Neuronal stem cell (in vitro differentiated cells): ENCODE measurements around the gene TMCC2.

ENCODE experiments used
- DNase-seq: peaks from one replicate; pipeline ENCODE4 v3.0.0-alpha.2; 2013; ENCODE audit warnings: low spot score
- H2AFZ ChIP-seq: one replicate; pipeline ENCODE4 v1.6.1; 2013; ENCODE audit warnings: mild to moderate bottlenecking, low read length, inconsistent platforms
- H2AK5ac ChIP-seq: 2 replicates; pipeline ENCODE4 v1.6.1; 2013; ENCODE audit warnings: low read depth, mild to moderate bottlenecking, inconsistent platforms, low read length, moderate library complexity, mixed read lengths
- H2BK120ac ChIP-seq: 2 replicates; pipeline ENCODE4 v1.6.1; 2013; ENCODE audit warnings: low read depth, mild to moderate bottlenecking, inconsistent platforms, low read length, moderate library complexity, mixed read lengths
- H2BK12ac ChIP-seq: one replicate; pipeline ENCODE4 v1.6.1; 2013; ENCODE audit warnings: low read length, inconsistent platforms
- H2BK15ac ChIP-seq: 2 replicates; pipeline ENCODE4 v1.6.1; 2013; ENCODE audit warnings: mild to moderate bottlenecking, low read length, inconsistent platforms, mixed read lengths
- H2BK5ac ChIP-seq: one replicate; pipeline ENCODE4 v1.6.1; 2013; ENCODE audit warnings: inconsistent platforms, mild to moderate bottlenecking, low read length, moderate library complexity
- H3K14ac ChIP-seq: one replicate; pipeline ENCODE4 v1.6.1; 2013; ENCODE audit warnings: low read length, inconsistent platforms
- H3K18ac ChIP-seq: 2 replicates; pipeline ENCODE4 v1.6.1; 2013; ENCODE audit warnings: low read length, inconsistent platforms
- H3K23ac ChIP-seq: 2 replicates; pipeline ENCODE4 v1.6.1; 2013; ENCODE audit warnings: low read depth, mild to moderate bottlenecking, mixed read lengths, low read length, inconsistent platforms; ENCODE audit not compliant: poor library complexity
- H3K27ac ChIP-seq: replicated peaks from 3 replicates; pipeline ENCODE4 v1.5.1; 2013; ENCODE audit warnings: low read length, inconsistent platforms
- H3K27me3 ChIP-seq, 3 experiments: 2 replicates each; pipeline ENCODE4 v1.6.1; 2013; ENCODE audit warnings: low read length in 3 of 3, mild to moderate bottlenecking in 2 of 3, inconsistent platforms in 1 of 3, low read depth in 1 of 3, mixed read lengths in 1 of 3, moderate library complexity in 1 of 3; ENCODE audit not compliant: control insufficient read depth in 3 of 3, insufficient read depth in 3 of 3
- H3K36me3 ChIP-seq, 2 donors: replicated peaks in 1 of 2; 2 replicates each; pipeline ENCODE4 v1.6.1; 2013; ENCODE audit warnings: low read length in 2 of 2; ENCODE audit not compliant: control insufficient read depth in 2 of 2, insufficient read depth in 2 of 2
- H3K4ac ChIP-seq: 2 replicates; pipeline ENCODE4 v1.6.1; 2013; ENCODE audit warnings: inconsistent platforms, mild to moderate bottlenecking, low read length, moderate library complexity
- H3K4me1 ChIP-seq, 2 donors: 1 replicate in 1 of 2; 2 replicates in 1 of 2; pipeline ENCODE4 v1.6.1; 2013; ENCODE audit warnings: low read length in 2 of 2, low read depth in 1 of 2; ENCODE audit not compliant: control insufficient read depth in 2 of 2, insufficient read depth in 1 of 2
- H3K4me2 ChIP-seq: one replicate; pipeline ENCODE4 v1.6.1; 2013; ENCODE audit warnings: mild to moderate bottlenecking, low read length, inconsistent platforms; ENCODE audit not compliant: insufficient read depth, poor library complexity, severe bottlenecking
- H3K4me3 ChIP-seq, 2 donors: 2 replicates each; pipeline ENCODE4 v1.5.1; 2013; ENCODE audit warnings: low read length in 2 of 2, mild to moderate bottlenecking in 2 of 2, inconsistent platforms in 1 of 2, moderate library complexity in 1 of 2
- H3K79me1 ChIP-seq: one replicate; pipeline ENCODE4 v1.6.1; 2013; ENCODE audit warnings: low read depth, mild to moderate bottlenecking, inconsistent platforms, low read length, moderate library complexity
- H3K9ac ChIP-seq: one replicate; pipeline ENCODE4 v1.6.1; 2013; ENCODE audit warnings: mild to moderate bottlenecking, low read depth, low read length, inconsistent platforms; ENCODE audit not compliant: poor library complexity
- H3K9me3 ChIP-seq, 2 donors: replicated peaks in 1 of 2; 2 replicates each; pipeline versions ENCODE3 to v1.6.1; 2013; ENCODE audit warnings: low read length in 2 of 2, mild to moderate bottlenecking in 2 of 2, inconsistent platforms in 1 of 2, low read depth in 1 of 2, mixed read lengths in 1 of 2, moderate library complexity in 1 of 2; ENCODE audit not compliant: control insufficient read depth in 2 of 2, insufficient read depth in 1 of 2
- H4K8ac ChIP-seq: one replicate; pipeline ENCODE4 v1.6.1; 2013; ENCODE audit warnings: low read depth, mild to moderate bottlenecking, inconsistent platforms, low read length, moderate library complexity
- H4K91ac ChIP-seq: one replicate; pipeline ENCODE4 v1.6.1; 2013; ENCODE audit warnings: low read length, low read depth, mild to moderate bottlenecking, inconsistent platforms; ENCODE audit not compliant: poor library complexity
- WGBS, 2 donors: extraction: QIAGEN DNeasy Blood & Tissue Kit; methylation state at CpG; one replicate each; pipeline ENCODE4 v1.1.7; 2013; ENCODE audit warnings: missing lambda C conversion rate in 2 of 2, mixed read lengths in 1 of 2; ENCODE audit not compliant: insufficient read length in 2 of 2, insufficient replicate concordance in 1 of 2; ENCODE audit errors: extremely low coverage in 2 of 2; 5-methylcytosine and 5-hydroxymethylcytosine counted together

The TMCC2 gene

GRCh38 chr1:205228093-205228521, 361 bp downstream of the TMCC2 start:
- no peak overlapping the region for H2BK120ac ChIP-seq
- WGBS, 2 donors, result no CpG with 5 or more reads among the region's 27 CpGs
- peak overlapping the region; percentile 95 for H2AFZ ChIP-seq
- H2BK12ac ChIP-seq, result no peak overlapping the region
- H3K9ac ChIP-seq, result peak overlapping the region; percentile 83
- H3K4ac ChIP-seq, result no peak overlapping the region
- peak overlapping the region; percentile 10 for H2BK5ac ChIP-seq
- H3K18ac ChIP-seq, result peak overlapping the region; percentile 73
- peaks cover 0 to 37% (median 0%) of the 10 kb centered on the region in 3 experiments for H3K27me3 ChIP-seq
- no peak overlapping the region for H4K91ac ChIP-seq
- no peaks in the 10 kb centered on the region for H3K9me3 ChIP-seq
- no peak overlapping the region for H3K27ac ChIP-seq
- H3K4me1 ChIP-seq, result peaks cover 13 to 19% of the 10 kb centered on the region in 2 donors
- H3K4me2 ChIP-seq, result peak overlapping the region; percentile 97
- peak overlapping the region; percentile 37 for H2AK5ac ChIP-seq
- no peak for DNase-seq
- H3K4me3 ChIP-seq, result peak overlapping the region; percentile 69 to 93
- H3K36me3 ChIP-seq, result peaks cover 0 to 4% of the 10 kb centered on the region in 2 donors
- H3K14ac ChIP-seq, result no peak overlapping the region
- H3K79me1 ChIP-seq, result peaks cover 2% of the 10 kb centered on the region
- H2BK15ac ChIP-seq, result no peak overlapping the region
- no peak overlapping the region for H4K8ac ChIP-seq
- H3K23ac ChIP-seq, result no peak overlapping the region

- Histone ChIP-seq H3K14ac (no peak overlapping the region), H3K4me3 (no peak overlapping the region), H2BK12ac (no peak overlapping the region), H2BK120ac (no peak overlapping the region), H3K4me2 (no peak overlapping the region), H2BK15ac (no peak overlapping the region), H3K79me1 (peaks cover 2% of the 10 kb centered on the region), H3K9ac (no peak overlapping the region), H3K4me1 (peaks cover 13 to 19% of the 10 kb centered on the region in 2 donors), H3K27me3 (peaks cover 0 to 31% (median 0%) of the 10 kb centered on the region in 3 experiments), H2AFZ (no peak overlapping the region), H3K36me3 (peaks cover 0 to 4% of the 10 kb centered on the region in 2 donors), H3K18ac (no peak overlapping the region), H4K91ac (no peak overlapping the region), H3K4ac (no peak overlapping the region), H2AK5ac (no peak overlapping the region), H4K8ac (no peak overlapping the region), H2BK5ac (no peak overlapping the region), H3K23ac (no peak overlapping the region), H3K9me3 (no peaks in the 10 kb centered on the region), H3K27ac (no peak overlapping the region)
- no CpG with 5 or more reads among the region's 15 CpGs for WGBS, 2 donors
- DNase-seq, result peak; percentile 47
Observed at GRCh38 chr1:205229399-205229871, 1.7 kb downstream of the TMCC2 start.

DNA sequence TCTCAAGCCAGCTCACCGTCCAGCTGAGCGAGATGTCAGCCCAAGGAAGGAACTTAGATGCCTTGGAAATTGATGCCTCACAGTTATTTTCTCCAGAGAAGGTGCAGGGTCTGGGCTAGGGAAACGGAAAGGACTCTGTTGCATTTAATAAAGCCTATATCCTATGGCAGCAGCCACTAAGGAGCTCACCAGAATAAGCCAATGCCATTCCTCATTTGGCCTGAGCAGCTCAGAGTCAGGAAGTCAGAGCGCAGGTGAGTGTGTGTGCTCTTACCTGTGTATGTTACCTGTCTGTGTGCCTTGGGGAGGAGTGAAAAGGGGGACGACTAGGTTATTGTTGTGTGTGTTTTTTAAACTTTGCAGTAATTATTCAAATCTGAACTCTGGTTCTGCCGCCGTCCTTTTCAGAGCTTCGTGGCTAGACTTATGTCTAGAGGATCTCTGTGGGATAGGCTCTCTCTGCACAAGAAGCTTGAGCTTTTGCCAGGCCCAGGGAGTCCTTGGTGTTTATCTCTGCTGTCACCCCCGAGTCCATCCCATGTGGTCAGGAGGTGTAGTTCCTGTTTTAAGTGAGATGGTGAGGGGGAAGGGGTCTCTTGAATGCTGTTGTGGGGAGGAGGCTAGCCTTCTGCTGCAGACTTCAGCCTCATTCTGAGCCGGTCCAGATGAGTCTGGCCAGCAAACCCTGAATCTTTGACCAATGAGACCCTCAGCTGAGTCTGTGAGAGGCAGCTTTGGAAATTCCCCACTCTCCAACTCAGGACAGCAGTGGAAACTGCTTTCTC, 2.4 kb downstream of the TMCC2 start:
- no peak for DNase-seq
- no peak overlapping the region for H4K8ac ChIP-seq
- peaks cover 2% of the 10 kb centered on the region for H3K79me1 ChIP-seq
- H3K4ac ChIP-seq, result no peak overlapping the region
- no peaks in the 10 kb centered on the region for H3K9me3 ChIP-seq
- H3K18ac ChIP-seq, result no peak overlapping the region
- no peak overlapping the region for H3K27ac ChIP-seq
- no peak overlapping the region for H3K4me2 ChIP-seq
- no CpG with 5 or more reads among the region's 10 CpGs for WGBS, 2 donors
- no peak overlapping the region for H3K4me3 ChIP-seq
- peaks cover 13 to 19% of the 10 kb centered on the region in 2 donors for H3K4me1 ChIP-seq
- H2AFZ ChIP-seq, result no peak overlapping the region
- H2BK5ac ChIP-seq, result no peak overlapping the region
- no peak overlapping the region for H2BK120ac ChIP-seq
- H3K14ac ChIP-seq, result no peak overlapping the region
- H2BK15ac ChIP-seq, result no peak overlapping the region
- peaks cover 0 to 4% of the 10 kb centered on the region in 2 donors for H3K36me3 ChIP-seq
- no peak overlapping the region for H3K9ac ChIP-seq
- H3K23ac ChIP-seq, result peak overlapping the region; percentile 6
- H4K91ac ChIP-seq, result no peak overlapping the region
- peaks cover 0 to 27% (median 0%) of the 10 kb centered on the region in 3 experiments for H3K27me3 ChIP-seq
- H2AK5ac ChIP-seq, result no peak overlapping the region
- H2BK12ac ChIP-seq, result no peak overlapping the region

DNA sequence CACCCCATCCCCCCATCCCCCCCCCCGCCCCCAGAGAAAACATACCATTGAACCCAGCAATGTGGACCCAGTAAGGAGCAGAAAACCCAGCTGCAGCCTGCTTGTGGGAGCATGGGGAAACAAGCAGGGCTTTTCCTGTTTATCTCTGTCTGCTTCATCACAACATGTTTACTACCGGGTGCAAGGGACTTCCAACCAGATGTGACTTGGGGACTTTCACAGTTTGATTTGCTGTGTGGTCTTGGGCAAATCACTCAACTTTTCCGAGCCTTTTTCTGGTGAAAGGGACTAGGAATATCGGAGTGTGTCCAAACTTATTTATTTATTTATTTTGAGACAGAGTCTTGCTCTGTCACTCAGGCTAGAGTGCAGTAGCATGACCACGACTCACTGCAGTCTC, 3.2 kb downstream of the TMCC2 start:
- DNase-seq, result no peak
- H3K14ac ChIP-seq, result no peak overlapping the region
- no peak overlapping the region for H2AK5ac ChIP-seq
- no peak overlapping the region for H3K18ac ChIP-seq
- no peak overlapping the region for H2BK5ac ChIP-seq
- H3K4me1 ChIP-seq, result peaks cover 13 to 19% of the 10 kb centered on the region in 2 donors
- no peak overlapping the region for H4K8ac ChIP-seq
- no peak overlapping the region for H2BK120ac ChIP-seq
- H3K36me3 ChIP-seq, result peaks cover 0 to 4% of the 10 kb centered on the region in 2 donors
- H2AFZ ChIP-seq, result no peak overlapping the region
- H3K79me1 ChIP-seq, result peaks cover 2% of the 10 kb centered on the region
- no peak overlapping the region for H2BK15ac ChIP-seq
- no peak overlapping the region for H4K91ac ChIP-seq
- H3K4ac ChIP-seq, result no peak overlapping the region
- no peak overlapping the region for H3K9ac ChIP-seq
- WGBS, 2 donors, result no CpG with 5 or more reads among the region's 5 CpGs
- H3K9me3 ChIP-seq, result no peaks in the 10 kb centered on the region
- H3K23ac ChIP-seq, result no peak overlapping the region
- no peak overlapping the region for H2BK12ac ChIP-seq
- peaks cover 0 to 18% (median 0%) of the 10 kb centered on the region in 3 experiments for H3K27me3 ChIP-seq
- no peak overlapping the region for H3K27ac ChIP-seq
- no peak overlapping the region for H3K4me2 ChIP-seq
- no peak overlapping the region for H3K4me3 ChIP-seq
